B cell (primary cell): ENCODE measurements around the gene PHF20. TPM values are rescaled to one million over a fixed set of nuclear protein-coding genes. Genes with fewer than 3 reads are reported as not detected.
A peak's percentile ranks its signal among the peaks of the same experiment; 100 is the strongest.

Experiments
- ATAC-seq: fragments of 200-7000 bp; cut with Tn5 transposase; one replicate; pipeline ENCODE4 v1.10.0; 2021; ENCODE audit warnings: low read depth, mild to moderate bottlenecking, moderate number of reproducible peaks, moderate library complexity
- CTCF ChIA-PET: fragments of 350-600 bp; sonication (Branson Sonifier 250); formaldehyde crosslinking; loops from one replicate; lab custom pipeline; 2021; ENCODE audit warnings: antibody characterized with exemption, inconsistent platforms; lab: Charles Lee
- POLR2A ChIA-PET: fragments of 350-600 bp; sonication (Branson Sonifier 250); formaldehyde crosslinking; loops from one replicate; lab custom pipeline; 2021; ENCODE audit warnings: antibody characterized with exemption; lab: Charles Lee
- DNase-seq: peaks from one replicate; pipeline ENCODE4 v3.0.0; 2013
- H2AFZ ChIP-seq: 2 replicates; pipeline ENCODE4 v1.6.1; 2012; ENCODE audit warnings: mild to moderate bottlenecking, low read depth, low read length; ENCODE audit not compliant: insufficient read depth, poor library complexity, severe bottlenecking
- H3K27ac ChIP-seq, 2 donors: 1 replicate in 1 of 2; 2 replicates in 1 of 2; pipeline ENCODE4 v1.5.1; 2012 to 2013; ENCODE audit warnings: low read length in 2 of 2, mild to moderate bottlenecking in 2 of 2, moderate library complexity in 1 of 2
- H3K27me3 ChIP-seq, 4 experiments: fragments of 200-600 bp in 1 of 4; sonication (generic) in 1 of 4; replicated peaks in 1 of 4; 1 replicate in 2 of 4; 2 replicates in 2 of 4; pipeline versions ENCODE4 v1.6.1 to v1.7.0; 2013 to 2016; ENCODE audit warnings: low read length in 3 of 4, mild to moderate bottlenecking in 2 of 4, mixed read lengths in 1 of 4, moderate library complexity in 1 of 4; ENCODE audit not compliant: insufficient read depth in 4 of 4, control insufficient read depth in 3 of 4; ENCODE audit errors: control extremely low read depth in 1 of 4
- H3K36me3 ChIP-seq, 2 experiments: replicated peaks in 1 of 2; 1 replicate in 1 of 2; 2 replicates in 1 of 2; pipeline versions ENCODE4 v1.6.1 to v1.7.1; 2013; ENCODE audit warnings: low read length in 1 of 2; ENCODE audit not compliant: insufficient read depth in 2 of 2, control insufficient read depth in 1 of 2; ENCODE audit errors: control extremely low read depth in 1 of 2, extremely low read depth in 1 of 2
- H3K4me1 ChIP-seq, 2 donors: fragments of 200-600 bp in 1 of 2; sonication (generic) in 1 of 2; 1 replicate in 1 of 2; 2 replicates in 1 of 2; pipeline versions ENCODE4 v1.5.1 to v1.6.1; 2013 to 2017; ENCODE audit warnings: low read length in 2 of 2; ENCODE audit not compliant: control insufficient read depth in 2 of 2, insufficient read depth in 2 of 2
- H3K4me2 ChIP-seq: replicated peaks from 2 replicates; pipeline ENCODE3; 2012; ENCODE audit warnings: mild to moderate bottlenecking, low read depth, low read length; ENCODE audit not compliant: poor library complexity, severe bottlenecking
- H3K4me3 ChIP-seq, 5 experiments: fragments of 200-600 bp in 1 of 5; sonication (generic) in 1 of 5; 1 replicate in 3 of 5; 2 replicates in 2 of 5; pipeline versions ENCODE4 v1.5.1 to v1.7.0; 2011 to 2016; ENCODE audit warnings: low read length in 4 of 5, mild to moderate bottlenecking in 4 of 5, low read depth in 2 of 5, control low read depth in 1 of 5, moderate library complexity in 1 of 5; ENCODE audit not compliant: insufficient read depth in 1 of 5; ENCODE audit errors: control extremely low read depth in 1 of 5, extremely low read depth in 1 of 5
- H3K79me2 ChIP-seq: fragments of 200-600 bp; sonication (generic); one replicate; pipeline ENCODE4 v1.6.0; 2016; ENCODE audit warnings: low read length; ENCODE audit not compliant: control insufficient read depth, insufficient read depth
- H3K9ac ChIP-seq: fragments of 200-600 bp; sonication (generic); 2 replicates; pipeline ENCODE4 v1.6.1; 2017; ENCODE audit warnings: mild to moderate bottlenecking, low read length, moderate library complexity
- H3K9me3 ChIP-seq, 3 donors: one replicate each; pipeline versions ENCODE4 v1.6.1 to v1.7.1; 2013; ENCODE audit warnings: low read length in 2 of 3; ENCODE audit not compliant: control insufficient read depth in 2 of 3, insufficient read depth in 1 of 3; ENCODE audit errors: control extremely low read depth in 1 of 3
- H4K20me1 ChIP-seq: 2 replicates; pipeline ENCODE4 v1.6.0; 2012; ENCODE audit warnings: mild to moderate bottlenecking, low read length; ENCODE audit not compliant: insufficient read depth, control insufficient read depth, poor library complexity, severe bottlenecking
- H3K27ac Mint-ChIP-seq: one replicate; pipeline ENCODE4 v1.8.0; 2021; ENCODE audit warnings: mixed read lengths
- H3K27me3 Mint-ChIP-seq: one replicate; pipeline ENCODE4 v1.8.0; 2021; ENCODE audit warnings: mixed read lengths
- H3K4me1 Mint-ChIP-seq: one replicate; pipeline ENCODE4 v1.8.0; 2021; ENCODE audit warnings: mixed read lengths
- H3K4me3 Mint-ChIP-seq: one replicate; pipeline ENCODE4 v1.8.0; 2021; ENCODE audit warnings: mixed read lengths
- H3K9me3 Mint-ChIP-seq: one replicate; pipeline ENCODE4 v1.8.0; 2022; ENCODE audit warnings: mixed read lengths; ENCODE audit not compliant: insufficient read depth
- EZH2 ChIP-seq: IDR thresholded peaks from 2 replicates; pipeline ENCODE4 v1.6.1; 2012; ENCODE audit warnings: borderline replicate concordance, low read depth, mild to moderate bottlenecking, moderate library complexity, low read length; ENCODE audit not compliant: insufficient read depth, poor library complexity, severe bottlenecking
- WGBS: methylation state at CpG from one replicate; pipeline ENCODE4 v1.1.5; 2013; ENCODE audit warnings: missing lambda C conversion rate; ENCODE audit not compliant: insufficient coverage; 5-methylcytosine and 5-hydroxymethylcytosine counted together
- intact Hi-C: fragments of 100-400 bp; cut with micrococcal nuclease; formaldehyde crosslinking; loops from one replicate; pipeline ENCODE4 v1.10.0; 2022
- polyA plus RNA-seq: library from polyadenylated mRNA; depleted of rRNA; stranded (reverse); fragments of >200 nt; gene quantifications from 2 replicates; pipeline ENCODE4 v1.2.3, GENCODE V29; 2012
- total RNA-seq, 2 donors: library from RNA; stranded (reverse); fragments of 120-200 nt in 1 of 2; gene quantifications; 1 replicate in 1 of 2; 2 replicates in 1 of 2; pipeline versions ENCODE4 v1.2.3 to v1.2.4, GENCODE V29; 2013 to 2022
- TF ChIP-seq, protein P1 (sequence below): fragments of 200-600 bp; IDR thresholded peaks from one replicate; pipeline ENCODE4 v1.8.0; 2022; ENCODE audit warnings: antibody characterized with exemption, mild to moderate bottlenecking

PHF20 gene
- total and polyA plus RNA-seq, 2 donors (not counting 1 experiment from before 2014, with no cell fraction given): 53.6 to 92.3 TPM

- Histone ChIP-seq H3K27ac (peak overlapping the region in 1 of 2 donors; percentile 38), H3K9ac (no peak overlapping the region), H3K4me1 (peaks cover 25 to 30% of the 10 kb centered on the region in 2 donors), H3K4me2 (no peak overlapping the region), H3K36me3 (peaks cover 2 to 94% of the 10 kb centered on the region in 2 experiments), H3K27me3 (no peaks in the 10 kb centered on the region), H3K9me3 (no peaks in the 10 kb centered on the region), H4K20me1 (peaks cover 99% of the 10 kb centered on the region), H3K4me3 (no peak overlapping the region), H2AFZ (no peak overlapping the region), H3K79me2 (peaks cover 100% of the 10 kb centered on the region)
- DNase-seq (no peak), ATAC-seq (no peak)
- Mint-ChIP-seq H3K4me1 (peaks cover 48% of the 10 kb centered on the region), H3K27me3 (no peaks in the 10 kb centered on the region), H3K4me3 (peak overlapping the region; percentile 23), H3K9me3 (no peaks in the 10 kb centered on the region), H3K27ac (peak overlapping the region; percentile 10)
- TF ChIP-seq, protein P1, sequence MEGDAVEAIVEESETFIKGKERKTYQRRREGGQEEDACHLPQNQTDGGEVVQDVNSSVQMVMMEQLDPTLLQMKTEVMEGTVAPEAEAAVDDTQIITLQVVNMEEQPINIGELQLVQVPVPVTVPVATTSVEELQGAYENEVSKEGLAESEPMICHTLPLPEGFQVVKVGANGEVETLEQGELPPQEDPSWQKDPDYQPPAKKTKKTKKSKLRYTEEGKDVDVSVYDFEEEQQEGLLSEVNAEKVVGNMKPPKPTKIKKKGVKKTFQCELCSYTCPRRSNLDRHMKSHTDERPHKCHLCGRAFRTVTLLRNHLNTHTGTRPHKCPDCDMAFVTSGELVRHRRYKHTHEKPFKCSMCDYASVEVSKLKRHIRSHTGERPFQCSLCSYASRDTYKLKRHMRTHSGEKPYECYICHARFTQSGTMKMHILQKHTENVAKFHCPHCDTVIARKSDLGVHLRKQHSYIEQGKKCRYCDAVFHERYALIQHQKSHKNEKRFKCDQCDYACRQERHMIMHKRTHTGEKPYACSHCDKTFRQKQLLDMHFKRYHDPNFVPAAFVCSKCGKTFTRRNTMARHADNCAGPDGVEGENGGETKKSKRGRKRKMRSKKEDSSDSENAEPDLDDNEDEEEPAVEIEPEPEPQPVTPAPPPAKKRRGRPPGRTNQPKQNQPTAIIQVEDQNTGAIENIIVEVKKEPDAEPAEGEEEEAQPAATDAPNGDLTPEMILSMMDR: no peak
- TF ChIP-seq EZH2: no peak
- ChIA-PET CTCF (interaction anchor here (0.9 kb wide), 1 partner anchor 9 kb away, joined by 5 read pairs; no protein-coding TSS in a partner anchor), POLR2A (no interaction called here)
- intact Hi-C loops: no loop called here
Measured at GRCh38 chr20:35734374-35734773, 37.4 kb upstream of the PHF20 start.

- ChIA-PET POLR2A (no interaction called here), CTCF (interaction anchor here (0.9 kb wide), 1 partner anchor 9 kb away, joined by 5 read pairs; no protein-coding TSS in a partner anchor)
- no peak overlapping the region for H3K9ac ChIP-seq
- DNase-seq (peak; percentile 22), ATAC-seq (no peak)
- peaks cover 2 to 94% of the 10 kb centered on the region in 2 experiments for H3K36me3 ChIP-seq
- peaks cover 100% of the 10 kb centered on the region for H3K79me2 ChIP-seq
- no peak overlapping the region for H3K4me2 ChIP-seq
- no peak overlapping the region for H2AFZ ChIP-seq
- peaks cover 26 to 36% of the 10 kb centered on the region in 2 donors for H3K4me1 ChIP-seq
- Mint-ChIP-seq H3K9me3 (no peaks in the 10 kb centered on the region), H3K4me3 (peak overlapping the region; percentile 23), H3K27me3 (no peaks in the 10 kb centered on the region), H3K27ac (peak overlapping the region; percentile 10), H3K4me1 (peaks cover 52% of the 10 kb centered on the region)
- H3K27ac ChIP-seq: peak overlapping the region in 1 of 2 donors; percentile 38
- H3K4me3 ChIP-seq: no peak overlapping the region
- peaks cover 96% of the 10 kb centered on the region for H4K20me1 ChIP-seq
- H3K9me3 ChIP-seq: no peaks in the 10 kb centered on the region
- WGBS: no CpG with 5 or more reads among the region's 4 CpGs
- TF ChIP-seq, protein P1: no peak
- TF ChIP-seq EZH2: no peak
- H3K27me3 ChIP-seq: no peaks in the 10 kb centered on the region
- intact Hi-C loops: no loop called here
Measured at GRCh38 chr20:35734777-35735649, 36.8 kb upstream of the PHF20 start.
